GM23248 (cell line): ENCODE measurements around the gene DSN1.

Experiments
- EZH2 ChIP-seq: fragments of 200-600 bp; sonication (generic); IDR thresholded peaks from 2 replicates; pipeline ENCODE4 v1.6.1; 2018; ENCODE audit warnings: antibody characterized with exemption, mild to moderate bottlenecking; ENCODE audit not compliant: insufficient read depth, poor library complexity, severe bottlenecking
- EZH2phosphoT487 ChIP-seq: fragments of 200-600 bp; sonication (generic); IDR thresholded peaks from 2 replicates; pipeline ENCODE4 v1.6.1; 2018; ENCODE audit warnings: antibody characterized with exemption, moderate library complexity, mild to moderate bottlenecking, low read depth; ENCODE audit not compliant: insufficient read depth

DNA sequence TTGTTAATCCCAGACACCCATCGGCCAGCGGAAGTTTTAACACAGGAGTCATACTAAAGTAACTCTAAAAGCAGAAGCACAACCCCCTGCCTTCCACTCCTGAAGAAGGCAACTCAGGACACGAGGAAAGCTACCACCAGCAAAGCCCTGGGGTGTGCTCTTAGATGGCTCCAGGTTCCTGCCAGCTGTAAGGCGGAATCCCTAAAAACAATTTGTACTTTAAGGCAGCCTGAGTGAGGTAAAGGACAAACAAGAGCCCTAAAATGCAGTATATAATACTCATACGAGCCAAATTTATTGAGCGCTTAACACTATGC, 36.4 kb downstream of the DSN1 start:
- no peak for TF ChIP-seq EZH2
- no peak for TF ChIP-seq EZH2phosphoT487
